ENCODE results near the gene NCS1. TPM values are rescaled to one million over a fixed set of nuclear protein-coding genes. Genes with fewer than 3 reads are reported as not detected.

The NCS1 gene
- total RNA-seq, 2 experiments from 2014 or later, result 4.0 to 16.9 TPM

DNA sequence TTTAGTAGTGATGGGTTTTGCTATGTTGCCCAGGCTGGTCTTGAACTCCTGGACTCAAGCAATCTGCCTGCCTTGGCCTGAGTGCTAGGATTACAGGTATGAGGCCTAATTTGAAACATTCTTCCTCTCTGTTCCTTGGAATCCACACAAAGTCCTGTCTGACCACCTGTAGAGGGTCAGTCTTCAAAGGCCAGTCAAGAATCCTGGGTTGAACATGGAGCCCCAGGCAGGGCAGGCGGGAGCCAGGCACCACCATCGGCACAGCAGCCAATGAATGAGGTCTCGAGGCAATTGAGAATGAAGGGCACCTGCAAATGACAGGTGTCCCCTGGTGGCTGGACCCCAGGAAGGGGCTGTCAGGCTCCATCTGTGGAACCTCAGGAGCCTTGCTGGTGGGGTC is 17.4 kb upstream of the NCS1 start:
- Mint-ChIP-seq H3K9me3 (ENCODE audit: low read depth) (no peaks in the 10 kb centered on the region), H3K4me1 (no peaks in the 10 kb centered on the region)
- ATAC-seq, result no peak

DNA sequence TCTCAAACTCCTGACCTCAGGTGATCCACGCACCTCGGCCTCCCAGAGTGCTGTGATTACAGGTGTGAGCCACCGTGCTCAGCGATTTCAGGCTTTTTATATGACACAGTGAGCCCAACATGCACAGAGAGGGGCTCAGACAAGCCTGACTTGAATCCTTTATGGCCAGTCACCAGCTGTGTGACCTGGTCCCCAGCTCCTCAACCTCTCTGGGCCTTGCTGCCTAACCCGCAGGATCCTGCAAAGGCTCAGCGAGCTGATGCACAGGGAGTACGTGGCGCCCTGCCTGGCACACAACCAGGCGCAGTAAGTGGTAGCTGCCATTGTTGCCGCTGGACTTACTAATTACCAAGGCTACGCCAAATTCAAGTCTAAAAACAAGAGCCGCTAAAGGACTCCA is 16.6 kb upstream of the NCS1 start:
- H3K4me3 Mint-ChIP-seq, result no peak overlapping the region
- H3K4me1 Mint-ChIP-seq, result peaks cover 2% of the 10 kb centered on the region
- DNase-seq (no peak), ATAC-seq (no peak)
- no peaks in the 10 kb centered on the region for H3K9me3 Mint-ChIP-seq (ENCODE audit: low read depth)
- H3K27ac Mint-ChIP-seq, result no peak overlapping the region
- CTCF ChIA-PET, result no interaction called here
- H3K36me3 Mint-ChIP-seq, result no peaks in the 10 kb centered on the region
- no peaks in the 10 kb centered on the region for H3K27me3 Mint-ChIP-seq

More for the DNA sequence above, 17.4 kb upstream of the NCS1 start:
- no peak for DNase-seq
- Mint-ChIP-seq H3K36me3 (no peaks in the 10 kb centered on the region), H3K27ac (no peak overlapping the region), H3K27me3 (no peaks in the 10 kb centered on the region), H3K4me3 (no peak overlapping the region)
- CTCF ChIA-PET, result interaction anchor here (1.2 kb wide), 2 partner anchors 20 to 47 kb away, joined by 3 read pairs; no protein-coding TSS in a partner anchor

DNA sequence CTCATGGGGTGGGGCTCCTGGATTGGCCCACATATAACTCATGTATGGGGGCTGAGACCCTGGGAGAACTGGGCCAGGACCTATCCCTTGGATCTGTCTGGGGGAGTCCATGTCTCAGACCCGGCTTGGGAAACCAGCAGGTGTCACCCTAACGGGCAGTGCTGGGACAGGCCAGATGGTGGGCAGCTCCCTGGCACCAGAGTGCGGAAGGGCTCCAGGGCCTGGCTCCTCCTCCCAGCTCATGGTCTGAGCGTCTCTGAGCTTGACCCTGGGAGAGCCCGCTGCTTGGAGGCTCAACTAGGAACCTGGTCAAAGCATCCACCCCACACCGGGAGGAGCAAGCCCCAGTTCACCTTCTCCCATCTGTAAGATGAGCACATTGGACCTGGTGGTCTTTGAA is 15.5 kb upstream of the NCS1 start:
- H3K4me1 Mint-ChIP-seq, result peaks cover 2% of the 10 kb centered on the region
- no peaks in the 10 kb centered on the region for H3K36me3 Mint-ChIP-seq
- no peaks in the 10 kb centered on the region for H3K9me3 Mint-ChIP-seq (ENCODE audit: low read depth)
- H3K27ac Mint-ChIP-seq, result no peak overlapping the region
- ATAC-seq (no peak), DNase-seq (no peak)
- CTCF ChIA-PET, result interaction anchor here (0.6 to 1.1 kb wide), 3 partner anchors 41 to 215 kb away, joined by 3 to 4 read pairs (median 3); no protein-coding TSS in a partner anchor
- H3K4me3 Mint-ChIP-seq, result no peak overlapping the region
- no peaks in the 10 kb centered on the region for H3K27me3 Mint-ChIP-seq

DNA sequence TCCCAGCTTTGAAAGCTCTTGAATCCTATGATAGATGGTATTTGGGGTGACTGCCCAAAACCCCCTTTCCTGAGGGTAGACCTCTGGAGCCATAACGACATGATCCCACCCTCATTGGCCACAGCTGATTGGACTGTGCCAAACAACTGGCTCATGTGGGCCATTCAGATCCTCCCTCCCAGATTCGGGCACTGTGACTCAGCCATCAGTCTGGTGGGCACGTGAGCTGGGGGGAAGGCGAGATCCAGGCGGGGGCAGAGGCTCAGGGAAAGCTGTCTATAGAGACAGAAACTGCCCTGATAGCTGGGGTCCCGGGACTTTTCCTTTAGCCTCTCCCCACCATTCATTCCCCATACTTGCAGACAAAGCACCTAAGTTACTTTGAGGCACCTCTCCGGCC is 15.1 kb upstream of the NCS1 start:
- H3K4me3 Mint-ChIP-seq, result no peak overlapping the region
- H3K4me1 Mint-ChIP-seq, result peaks cover 2% of the 10 kb centered on the region
- no peaks in the 10 kb centered on the region for H3K9me3 Mint-ChIP-seq (ENCODE audit: low read depth)
- ATAC-seq (no peak), DNase-seq (no peak)
- CTCF ChIA-PET, result interaction anchor here (1.1 kb wide), 1 partner anchor 41 kb away, joined by 4 read pairs; no protein-coding TSS in a partner anchor
- H3K36me3 Mint-ChIP-seq, result no peaks in the 10 kb centered on the region
- no peak overlapping the region for H3K27ac Mint-ChIP-seq
- H3K27me3 Mint-ChIP-seq, result no peaks in the 10 kb centered on the region

DNA sequence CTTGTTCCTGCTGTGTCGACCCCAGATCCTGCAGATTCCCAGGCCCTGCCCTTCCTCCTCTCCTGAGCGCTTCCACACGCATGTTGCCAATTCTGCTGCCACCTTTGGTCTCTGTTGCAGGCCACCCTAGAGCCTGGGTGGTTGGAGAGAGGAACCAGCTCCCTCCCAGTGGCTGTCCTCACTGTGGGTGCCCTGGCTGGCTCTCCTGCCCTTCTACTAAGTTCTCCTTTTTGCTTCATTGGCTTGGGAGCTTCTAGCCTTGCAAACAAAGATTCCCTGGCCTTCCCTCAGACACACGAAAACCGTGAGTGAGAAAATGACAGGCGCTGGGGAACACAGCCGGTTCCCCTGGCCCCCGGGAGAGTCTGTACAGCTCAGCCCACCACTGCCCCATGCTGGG is 14.2 kb upstream of the NCS1 start:
- H3K4me1 Mint-ChIP-seq, result peaks cover 2% of the 10 kb centered on the region
- CTCF ChIA-PET, result no interaction called here
- no peak overlapping the region for H3K4me3 Mint-ChIP-seq
- no peak overlapping the region for H3K27ac Mint-ChIP-seq
- no peaks in the 10 kb centered on the region for H3K27me3 Mint-ChIP-seq
- no peaks in the 10 kb centered on the region for H3K36me3 Mint-ChIP-seq
- ATAC-seq (no peak), DNase-seq (no peak)
- H3K9me3 Mint-ChIP-seq (ENCODE audit: low read depth), result no peaks in the 10 kb centered on the region

DNA sequence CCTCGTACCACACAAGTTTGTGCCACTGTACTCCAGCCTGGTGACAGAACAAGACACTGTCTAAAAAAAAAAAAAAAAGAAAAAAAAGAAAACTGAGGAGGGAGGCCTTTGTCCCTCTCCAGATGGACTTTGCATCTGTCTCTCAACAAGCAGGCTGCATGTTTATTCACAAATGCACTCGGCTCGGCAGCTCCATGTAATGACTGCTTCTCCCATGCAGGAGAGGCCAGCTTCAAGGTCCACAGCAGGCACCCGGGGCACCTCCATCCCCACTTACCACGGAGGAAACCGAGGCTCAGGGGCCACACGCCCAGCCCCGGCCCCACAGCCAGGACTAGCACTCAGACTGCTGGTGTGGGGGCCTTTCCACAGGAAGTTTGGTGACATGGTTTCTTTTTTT is 13.1 kb upstream of the NCS1 start:
- CTCF ChIA-PET, result interaction anchor here (1.0 to 1.1 kb wide), 2 partner anchors 51 to 52 kb away, joined by 3 read pairs; no protein-coding TSS in a partner anchor
- no peaks in the 10 kb centered on the region for H3K36me3 Mint-ChIP-seq
- DNase-seq (no peak), ATAC-seq (no peak)
- H3K27ac Mint-ChIP-seq, result no peak overlapping the region
- H3K27me3 Mint-ChIP-seq, result no peaks in the 10 kb centered on the region
- no peak overlapping the region for H3K4me3 Mint-ChIP-seq
- peaks cover 2% of the 10 kb centered on the region for H3K4me1 Mint-ChIP-seq
- no peaks in the 10 kb centered on the region for H3K9me3 Mint-ChIP-seq (ENCODE audit: low read depth)

DNA sequence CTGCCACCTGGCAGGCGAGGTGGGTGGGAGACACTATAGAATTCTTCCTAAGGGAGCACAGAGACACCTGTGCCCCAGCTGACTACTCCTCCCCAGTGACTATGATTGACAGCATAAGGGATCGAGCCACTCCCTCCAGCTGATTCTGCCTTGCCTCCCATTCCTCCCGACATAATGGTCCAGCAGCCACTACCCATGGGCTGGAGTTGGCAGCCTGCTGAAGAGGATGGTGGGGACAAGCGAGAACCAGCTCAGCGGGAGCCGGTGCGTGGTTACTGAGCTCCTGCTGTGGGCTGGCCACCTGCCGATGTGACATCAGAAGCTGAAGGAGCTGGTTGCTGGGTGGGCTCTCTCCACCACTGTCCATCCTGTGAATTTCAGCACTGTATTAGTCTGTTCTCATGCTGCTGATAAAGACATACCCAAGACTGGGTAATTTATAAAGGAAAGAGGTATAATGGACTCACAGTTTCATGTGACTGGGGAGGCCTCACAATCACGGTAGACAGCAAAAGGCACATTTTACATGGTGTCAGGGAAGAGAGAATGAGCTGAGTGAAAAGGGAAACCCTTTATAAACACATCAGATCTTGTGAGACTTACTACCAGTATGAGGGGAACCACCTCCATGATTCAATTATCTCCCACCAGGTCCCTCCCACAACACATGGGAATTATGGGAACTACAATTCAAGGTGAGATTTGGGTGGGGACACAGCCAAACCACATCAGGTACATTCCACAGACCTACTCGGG is 12.1 kb upstream of the NCS1 start:
- no peak overlapping the region for H3K27ac Mint-ChIP-seq
- no peak for ATAC-seq
- H3K9me3 Mint-ChIP-seq (ENCODE audit: low read depth), result no peaks in the 10 kb centered on the region
- H3K4me3 Mint-ChIP-seq, result no peak overlapping the region
- CTCF ChIA-PET, result interaction anchor here (1.1 kb wide), 1 partner anchor 53 kb away, joined by 3 read pairs; no protein-coding TSS in a partner anchor
- DNase-seq, result no peak
- H3K4me1 Mint-ChIP-seq, result peaks cover 2% of the 10 kb centered on the region
- no peaks in the 10 kb centered on the region for H3K27me3 Mint-ChIP-seq
- H3K36me3 Mint-ChIP-seq, result no peaks in the 10 kb centered on the region

DNA sequence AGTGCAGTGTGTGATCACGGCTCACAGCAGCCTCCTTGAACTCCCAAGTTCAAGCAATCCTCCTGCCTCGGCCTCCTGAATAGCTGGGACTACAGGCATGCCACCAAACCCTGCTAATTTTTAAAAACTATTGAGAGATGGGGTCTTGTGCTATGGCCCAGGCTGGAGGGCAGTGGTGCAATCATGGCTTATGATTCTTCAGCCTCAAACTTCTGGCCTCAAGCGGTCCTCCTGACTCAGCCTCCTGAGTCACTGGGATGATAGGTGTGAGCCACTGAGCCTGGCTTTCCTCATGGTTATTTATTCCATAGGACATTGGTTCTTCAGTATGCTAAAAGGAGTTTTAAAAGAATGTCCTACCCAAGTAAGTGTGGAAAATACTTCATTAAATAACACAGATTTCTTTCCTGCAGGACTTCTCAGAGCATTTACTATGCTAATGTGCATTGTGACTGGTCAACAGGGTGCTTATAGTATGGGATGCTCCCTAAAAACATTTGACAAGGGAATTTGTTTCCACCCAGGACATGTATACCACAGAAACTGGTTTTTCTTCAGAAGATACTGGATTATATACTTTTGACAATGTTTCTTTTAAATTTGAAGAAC is 11.2 kb upstream of the NCS1 start:
- Mint-ChIP-seq H3K9me3 (ENCODE audit: low read depth) (no peaks in the 10 kb centered on the region), H3K27me3 (no peaks in the 10 kb centered on the region), H3K4me1 (peaks cover 2% of the 10 kb centered on the region), H3K4me3 (no peak overlapping the region), H3K27ac (no peak overlapping the region), H3K36me3 (no peaks in the 10 kb centered on the region)
- DNase-seq (no peak), ATAC-seq (no peak)
- CTCF ChIA-PET, result no interaction called here

DNA sequence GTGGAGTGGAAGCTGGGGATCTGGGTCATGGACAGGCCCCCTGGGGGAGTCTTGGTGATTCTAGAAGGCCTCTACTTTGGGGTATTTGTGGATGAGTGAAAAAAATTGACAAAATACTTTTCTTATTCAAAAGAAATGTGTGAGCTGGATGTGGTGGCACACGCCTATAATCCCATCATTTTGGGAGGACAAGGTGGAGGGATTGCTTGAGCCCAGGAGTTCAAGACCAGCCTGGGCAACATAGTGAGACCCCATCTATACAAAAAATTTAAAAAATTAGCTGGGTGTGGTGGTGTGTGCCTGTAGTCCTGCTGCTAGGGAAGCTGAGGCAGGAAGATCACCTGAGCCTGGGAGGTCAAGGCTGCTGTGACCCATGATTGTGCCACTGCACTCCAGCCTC is 6.6 kb upstream of the NCS1 start:
- H3K4me3 Mint-ChIP-seq, result no peak overlapping the region
- H3K27ac Mint-ChIP-seq, result no peak overlapping the region
- DNase-seq (no peak), ATAC-seq (no peak)
- H3K36me3 Mint-ChIP-seq, result no peaks in the 10 kb centered on the region
- H3K4me1 Mint-ChIP-seq, result peaks cover 12% of the 10 kb centered on the region
- no peaks in the 10 kb centered on the region for H3K9me3 Mint-ChIP-seq (ENCODE audit: low read depth)
- peaks cover 5% of the 10 kb centered on the region for H3K27me3 Mint-ChIP-seq
- CTCF ChIA-PET, result interaction anchor here (0.9 kb wide), 1 partner anchor 428 kb away, joined by 3 read pairs; no protein-coding TSS in a partner anchor

DNA sequence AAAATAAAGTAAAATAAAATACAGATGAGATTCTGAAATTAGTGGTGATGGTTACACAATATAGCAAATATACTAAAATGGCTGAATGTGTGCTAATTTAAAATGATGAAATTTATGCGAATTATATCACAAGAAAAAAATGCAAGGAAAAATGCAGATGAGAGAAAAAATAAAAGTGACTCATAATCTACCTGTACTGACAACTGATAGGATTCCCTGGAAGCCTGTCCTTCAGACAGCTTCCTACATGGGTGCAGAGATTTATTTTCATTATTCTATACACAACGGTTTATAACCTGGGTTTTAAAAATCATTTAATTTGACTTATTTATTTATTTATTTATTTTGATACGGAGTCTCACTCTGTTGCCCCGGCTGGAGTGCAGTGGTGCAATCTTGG is 5.8 kb upstream of the NCS1 start:
- CTCF ChIA-PET, result no interaction called here
- no peak for ATAC-seq
- peaks cover 14% of the 10 kb centered on the region for H3K4me1 Mint-ChIP-seq

DNA sequence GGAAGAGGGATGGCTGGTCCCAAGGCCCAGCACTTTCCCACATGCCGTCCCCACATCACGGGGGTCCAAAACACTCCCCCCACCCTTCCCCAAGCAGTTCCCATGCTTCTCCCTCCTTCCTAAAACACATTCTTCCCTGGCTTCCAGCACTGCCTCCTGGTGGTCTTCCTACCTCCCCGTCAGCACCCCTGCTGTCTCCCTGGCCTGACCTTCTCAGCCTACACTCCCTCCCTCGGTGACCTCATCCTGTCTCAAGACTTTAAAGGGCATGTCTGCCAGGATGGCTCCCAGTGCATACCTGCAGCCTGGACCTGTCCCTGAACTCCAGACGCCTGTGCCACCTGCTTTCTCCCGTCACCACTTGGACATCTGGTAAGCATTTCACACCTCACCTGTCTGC is 4.3 kb upstream of the NCS1 start:
- Mint-ChIP-seq H3K27ac (no peak overlapping the region), H3K4me1 (peaks cover 14% of the 10 kb centered on the region), H3K27me3 (peaks cover 16% of the 10 kb centered on the region), H3K36me3 (no peaks in the 10 kb centered on the region), H3K4me3 (no peak overlapping the region), H3K9me3 (ENCODE audit: low read depth) (no peaks in the 10 kb centered on the region)
- CTCF ChIA-PET, result no interaction called here
- no peak for ATAC-seq
- no peak for DNase-seq

More for the DNA sequence above, 5.8 kb upstream of the NCS1 start:
- Mint-ChIP-seq H3K36me3 (no peaks in the 10 kb centered on the region), H3K27ac (no peak overlapping the region), H3K4me3 (no peak overlapping the region), H3K9me3 (ENCODE audit: low read depth) (no peaks in the 10 kb centered on the region), H3K27me3 (peaks cover 14% of the 10 kb centered on the region)
- DNase-seq, result no peak

DNA sequence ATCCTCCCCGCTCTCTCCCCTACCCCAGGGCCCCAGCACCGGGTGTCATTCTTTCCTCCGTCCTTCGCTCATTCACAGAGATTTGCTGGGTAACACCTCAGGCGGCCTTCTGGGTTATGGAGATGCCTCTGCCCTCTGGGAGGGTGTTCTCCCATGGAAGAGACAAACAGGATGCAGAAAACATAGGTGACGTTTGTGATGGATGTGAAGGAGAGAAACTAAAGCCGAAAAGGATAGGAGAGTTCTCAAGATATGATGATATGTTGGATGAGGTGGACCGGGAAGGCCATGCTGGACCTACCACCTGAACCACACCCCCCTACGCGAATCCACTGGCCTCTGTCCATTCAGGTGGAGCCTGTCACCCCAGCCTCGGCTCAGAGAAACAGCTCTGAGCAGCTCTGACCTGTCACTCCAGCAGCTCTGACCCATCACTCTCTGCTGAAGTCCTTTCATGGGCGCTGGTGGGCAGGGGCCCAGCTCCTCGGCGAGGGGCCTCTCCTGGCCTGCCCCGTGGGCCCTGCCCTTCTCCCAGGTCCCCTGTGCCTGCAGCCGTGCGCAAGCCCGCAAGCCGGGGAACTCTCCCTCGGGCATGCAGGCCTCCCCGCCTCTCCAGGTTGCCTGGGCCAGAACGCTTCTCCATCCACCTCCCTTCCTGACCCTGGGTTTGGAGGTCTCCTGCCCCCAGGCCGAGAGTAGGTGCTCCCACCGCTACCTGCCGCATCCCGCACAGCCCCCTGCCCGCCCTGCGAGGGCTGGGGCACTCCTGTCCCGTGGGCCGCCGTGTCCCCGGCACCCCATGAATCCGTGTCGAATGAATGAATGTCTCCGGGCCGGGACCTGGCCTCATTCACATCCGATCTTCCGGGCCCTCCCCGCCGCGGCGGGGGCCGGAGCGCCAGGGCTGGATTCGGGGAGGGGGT is 717 bp upstream of the NCS1 start:
- CTCF ChIA-PET, result no interaction called here
- peaks cover 17% of the 10 kb centered on the region for H3K4me1 Mint-ChIP-seq
- ATAC-seq (peak; percentile 18), DNase-seq (no peak)
- peak overlapping the region; percentile 6 for H3K27ac Mint-ChIP-seq
- H3K27me3 Mint-ChIP-seq, result peaks cover 27% of the 10 kb centered on the region
- no peaks in the 10 kb centered on the region for H3K36me3 Mint-ChIP-seq
- no peaks in the 10 kb centered on the region for H3K9me3 Mint-ChIP-seq (ENCODE audit: low read depth)
- peak overlapping the region; percentile 69 for H3K4me3 Mint-ChIP-seq

Measured in activated CD8-positive, alpha-beta memory T cell treated with anti-CD3 and anti-CD28 coated beads, Interleukin-2, amount 10 ng/mL, durations not matched to agents 7 days and 5 days (primary cell).